GM23248 (cell line): ENCODE data around the gene AVL9.

Source experiments
- EZH2 ChIP-seq: fragments of 200-600 bp; sonication (generic); IDR thresholded peaks from 2 replicates; pipeline ENCODE4 v1.6.1; 2018; ENCODE audit warnings: antibody characterized with exemption, mild to moderate bottlenecking; ENCODE audit not compliant: insufficient read depth, poor library complexity, severe bottlenecking
- EZH2phosphoT487 ChIP-seq: fragments of 200-600 bp; sonication (generic); IDR thresholded peaks from 2 replicates; pipeline ENCODE4 v1.6.1; 2018; ENCODE audit warnings: antibody characterized with exemption, moderate library complexity, mild to moderate bottlenecking, low read depth; ENCODE audit not compliant: insufficient read depth

- TF ChIP-seq EZH2phosphoT487 (no peak), EZH2 (no peak)
Observed at GRCh38 chr7:32586291-32587221, 91.3 kb downstream of the AVL9 start.
